HEK293 (cell line): Measurements from ENCODE around the gene ZFPM1.

ENCODE experiments used
- GLI2 ChIP-seq: fragments of 450-650 bp; formaldehyde crosslinking; IDR thresholded peaks from 2 replicates; pipeline ENCODE4; 2017; ENCODE audit warnings: missing biosample characterization, missing genetic modification characterization, low read depth, borderline replicate concordance
- GLIS1 ChIP-seq: fragments of 450-650 bp; formaldehyde crosslinking; IDR thresholded peaks from 2 replicates; pipeline ENCODE4 v1.5.1; 2016; ENCODE audit warnings: missing biosample characterization, missing genetic modification characterization
- KLF7 ChIP-seq: fragments of 450-650 bp; formaldehyde crosslinking; IDR thresholded peaks from 2 replicates; pipeline ENCODE4 v1.5.1; 2016; ENCODE audit warnings: missing biosample characterization, missing genetic modification characterization, borderline replicate concordance
- KLF8 ChIP-seq: fragments of 450-650 bp; formaldehyde crosslinking; IDR thresholded peaks from 2 replicates; pipeline ENCODE4 v1.5.1; 2016; ENCODE audit warnings: missing biosample characterization, missing genetic modification characterization
- MYNN ChIP-seq: fragments of 450-650 bp; formaldehyde crosslinking; IDR thresholded peaks from 2 replicates; pipeline ENCODE4 v1.5.1; 2016; ENCODE audit warnings: missing biosample characterization, missing genetic modification characterization, borderline replicate concordance
- PRDM10 ChIP-seq: fragments of 450-650 bp; formaldehyde crosslinking; IDR thresholded peaks from 2 replicates; pipeline ENCODE4 v1.5.1; 2016; ENCODE audit warnings: missing biosample characterization, missing genetic modification characterization
- SCRT2 ChIP-seq: fragments of 450-650 bp; formaldehyde crosslinking; IDR thresholded peaks from 2 replicates; pipeline ENCODE4 v1.5.1; 2016; ENCODE audit warnings: missing biosample characterization, missing genetic modification characterization
- SETDB1 ChIP-seq: IDR thresholded peaks from one replicate; pipeline ENCODE4 v1.6.1; 2017; ENCODE audit warnings: mild to moderate bottlenecking, low read length, moderate library complexity, mixed read lengths; ENCODE audit not compliant: insufficient read length
- TRIM28 ChIP-seq: IDR thresholded peaks from 2 replicates; pipeline ENCODE4 v1.6.1; 2011; ENCODE audit warnings: low read length, control low read depth, borderline replicate concordance
- YY2 ChIP-seq: fragments of 450-650 bp; formaldehyde crosslinking; IDR thresholded peaks from 2 replicates; pipeline ENCODE4 v1.5.1; 2016; ENCODE audit warnings: missing biosample characterization, missing genetic modification characterization
- ZBTB44 ChIP-seq: fragments of 450-650 bp; IDR thresholded peaks from 2 replicates; pipeline ENCODE4 v1.5.1; 2018; ENCODE audit warnings: missing biosample characterization, mild to moderate bottlenecking, missing genetic modification characterization
- ZNF112 ChIP-seq: fragments of 450-650 bp; formaldehyde crosslinking; IDR thresholded peaks from 2 replicates; pipeline ENCODE4 v1.5.0; 2017; ENCODE audit warnings: missing biosample characterization, missing genetic modification characterization
- ZNF114 ChIP-seq: fragments of 450-650 bp; formaldehyde crosslinking; IDR thresholded peaks from 2 replicates; pipeline ENCODE4 v1.5.0; 2017; ENCODE audit warnings: missing biosample characterization, missing genetic modification characterization
- ZNF133 ChIP-seq: fragments of 450-650 bp; formaldehyde crosslinking; IDR thresholded peaks from 2 replicates; pipeline ENCODE4 v1.5.1; 2016; ENCODE audit warnings: missing biosample characterization, missing genetic modification characterization
- ZNF155 ChIP-seq: fragments of 450-650 bp; formaldehyde crosslinking; IDR thresholded peaks from 2 replicates; pipeline ENCODE4 v1.5.1; 2016; ENCODE audit warnings: missing biosample characterization, missing genetic modification characterization
- ZNF169 ChIP-seq: fragments of 450-650 bp; formaldehyde crosslinking; IDR thresholded peaks from 2 replicates; pipeline ENCODE4 v1.5.1; 2016; ENCODE audit warnings: missing biosample characterization, missing genetic modification characterization
- ZNF202 ChIP-seq: fragments of 450-650 bp; formaldehyde crosslinking; IDR thresholded peaks from 2 replicates; pipeline ENCODE4 v1.5.1; 2016; ENCODE audit warnings: missing biosample characterization, missing genetic modification characterization, borderline replicate concordance
- ZNF221 ChIP-seq: fragments of 450-650 bp; formaldehyde crosslinking; IDR thresholded peaks from 2 replicates; pipeline ENCODE4 v1.5.1; 2017; ENCODE audit warnings: missing biosample characterization, missing genetic modification characterization, borderline replicate concordance
- ZNF24 ChIP-seq: fragments of 450-650 bp; formaldehyde crosslinking; IDR thresholded peaks from 2 replicates; pipeline ENCODE4 v1.5.1; 2016; ENCODE audit warnings: missing biosample characterization, missing genetic modification characterization
- ZNF248 ChIP-seq: fragments of 450-650 bp; formaldehyde crosslinking; IDR thresholded peaks from 2 replicates; pipeline ENCODE4 v1.5.1; 2017; ENCODE audit warnings: missing biosample characterization, missing genetic modification characterization
- ZNF324 ChIP-seq: fragments of 450-650 bp; formaldehyde crosslinking; IDR thresholded peaks from 2 replicates; pipeline ENCODE4 v1.5.1; 2016; ENCODE audit warnings: missing biosample characterization, missing genetic modification characterization
- ZNF335 ChIP-seq: fragments of 450-650 bp; formaldehyde crosslinking; conservative IDR thresholded peaks from 2 replicates; pipeline ENCODE4 v1.5.1; 2016; ENCODE audit warnings: missing biosample characterization, missing genetic modification characterization
- ZNF404 ChIP-seq: fragments of 450-650 bp; formaldehyde crosslinking; IDR thresholded peaks from 2 replicates; pipeline ENCODE4 v1.5.1; 2017; ENCODE audit warnings: missing biosample characterization, missing genetic modification characterization
- ZNF510 ChIP-seq: fragments of 450-650 bp; formaldehyde crosslinking; IDR thresholded peaks from 2 replicates; pipeline ENCODE4 v1.5.1; 2018; ENCODE audit warnings: mild to moderate bottlenecking, missing genetic modification characterization, missing biosample characterization; ENCODE audit not compliant: insufficient replicate concordance
- ZNF529 ChIP-seq: fragments of 450-650 bp; formaldehyde crosslinking; IDR thresholded peaks from 2 replicates; pipeline ENCODE4 v1.5.1; 2017; ENCODE audit warnings: missing genetic modification characterization, missing biosample characterization; ENCODE audit not compliant: insufficient replicate concordance
- ZNF548 ChIP-seq: fragments of 450-650 bp; formaldehyde crosslinking; IDR thresholded peaks from 2 replicates; pipeline ENCODE4 v1.5.1; 2016; ENCODE audit warnings: missing biosample characterization, missing genetic modification characterization
- ZNF561 ChIP-seq: fragments of 450-650 bp; IDR thresholded peaks from 2 replicates; pipeline ENCODE4 v1.5.1; 2018; ENCODE audit warnings: missing biosample characterization, missing genetic modification characterization, borderline replicate concordance
- ZNF626 ChIP-seq: fragments of 450-650 bp; sonication (Bioruptor Pico); formaldehyde crosslinking; IDR thresholded peaks from 2 replicates; pipeline ENCODE4 v1.5.1; 2018; ENCODE audit warnings: missing biosample characterization, missing genetic modification characterization, inconsistent platforms
- ZNF629 ChIP-seq: fragments of 450-650 bp; formaldehyde crosslinking; IDR thresholded peaks from 2 replicates; pipeline ENCODE4 v1.5.1; 2017; ENCODE audit warnings: missing biosample characterization, missing genetic modification characterization
- ZNF76 ChIP-seq: fragments of 450-650 bp; formaldehyde crosslinking; IDR thresholded peaks from 2 replicates; pipeline ENCODE4; 2016; ENCODE audit warnings: low read depth, missing biosample characterization, missing genetic modification characterization, borderline replicate concordance
- ZNF768 ChIP-seq: fragments of 450-650 bp; formaldehyde crosslinking; IDR thresholded peaks from 2 replicates; pipeline ENCODE4 v1.5.1; 2018; ENCODE audit warnings: missing biosample characterization, mild to moderate bottlenecking, missing genetic modification characterization
- ZNF776 ChIP-seq: fragments of 450-650 bp; formaldehyde crosslinking; IDR thresholded peaks from 2 replicates; pipeline ENCODE4 v1.5.0; 2017; ENCODE audit warnings: missing biosample characterization, missing genetic modification characterization, borderline replicate concordance
- TF ChIP-seq, protein P1 (sequence below): fragments of 450-650 bp; formaldehyde crosslinking; IDR thresholded peaks from 2 replicates; pipeline ENCODE4 v1.5.1; 2016; ENCODE audit warnings: missing biosample characterization, missing genetic modification characterization, low read depth
- TF ChIP-seq, protein P2 (sequence below): fragments of 450-650 bp; formaldehyde crosslinking; IDR thresholded peaks from 2 replicates; pipeline ENCODE4 v1.5.1; 2016; ENCODE audit warnings: missing biosample characterization, missing genetic modification characterization

Gene ZFPM1

DNA sequence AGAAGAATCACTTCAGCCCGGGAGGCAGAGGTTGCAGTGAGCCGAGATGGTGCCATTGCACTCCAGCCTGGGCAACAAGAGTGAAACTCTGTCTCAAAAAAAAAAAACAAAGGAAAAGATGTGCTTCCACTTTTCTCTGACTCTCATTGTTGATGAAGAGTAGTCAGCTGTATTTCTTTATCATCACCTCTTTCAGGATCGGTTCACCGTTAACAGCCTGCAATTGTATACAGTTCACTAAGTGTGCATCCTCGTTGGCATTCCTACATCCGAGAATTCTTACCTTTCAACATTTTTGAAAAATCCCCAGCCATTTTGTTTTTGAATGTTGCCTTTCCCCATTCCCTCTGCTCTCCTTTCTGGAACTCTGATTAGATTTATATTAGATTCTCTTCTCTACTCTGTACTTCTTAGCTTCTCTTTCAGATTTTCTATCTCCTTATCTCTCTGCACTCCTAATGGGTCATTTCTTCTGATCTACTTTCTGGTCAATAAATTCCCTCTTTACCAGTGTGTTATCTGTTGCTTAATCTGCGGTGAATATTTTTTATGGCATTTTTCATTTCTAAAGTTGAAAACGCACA is 90.2 kb downstream of the ZFPM1 start (continued):
- TF ChIP-seq, protein P1, sequence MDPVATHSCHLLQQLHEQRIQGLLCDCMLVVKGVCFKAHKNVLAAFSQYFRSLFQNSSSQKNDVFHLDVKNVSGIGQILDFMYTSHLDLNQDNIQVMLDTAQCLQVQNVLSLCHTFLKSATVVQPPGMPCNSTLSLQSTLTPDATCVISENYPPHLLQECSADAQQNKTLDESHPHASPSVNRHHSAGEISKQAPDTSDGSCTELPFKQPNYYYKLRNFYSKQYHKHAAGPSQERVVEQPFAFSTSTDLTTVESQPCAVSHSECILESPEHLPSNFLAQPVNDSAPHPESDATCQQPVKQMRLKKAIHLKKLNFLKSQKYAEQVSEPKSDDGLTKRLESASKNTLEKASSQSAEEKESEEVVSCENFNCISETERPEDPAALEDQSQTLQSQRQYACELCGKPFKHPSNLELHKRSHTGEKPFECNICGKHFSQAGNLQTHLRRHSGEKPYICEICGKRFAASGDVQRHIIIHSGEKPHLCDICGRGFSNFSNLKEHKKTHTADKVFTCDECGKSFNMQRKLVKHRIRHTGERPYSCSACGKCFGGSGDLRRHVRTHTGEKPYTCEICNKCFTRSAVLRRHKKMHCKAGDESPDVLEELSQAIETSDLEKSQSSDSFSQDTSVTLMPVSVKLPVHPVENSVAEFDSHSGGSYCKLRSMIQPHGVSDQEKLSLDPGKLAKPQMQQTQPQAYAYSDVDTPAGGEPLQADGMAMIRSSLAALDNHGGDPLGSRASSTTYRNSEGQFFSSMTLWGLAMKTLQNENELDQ = no peak
- no peak for TF ChIP-seq GLI2 (tag by site-specific recombination)
- TF ChIP-seq ZNF548 (tag by site-specific recombination) = no peak
- TF ChIP-seq ZNF561 (tag by site-specific recombination) = no peak
- no peak for TF ChIP-seq ZNF155 (tag by site-specific recombination)
- TF ChIP-seq ZNF529 (tag by site-specific recombination) = no peak
- TF ChIP-seq ZNF76 (tag by site-specific recombination) = no peak
- no peak for TF ChIP-seq ZBTB44 (tag by site-specific recombination)
- TF ChIP-seq KLF8 (tag by site-specific recombination) = no peak
- TF ChIP-seq ZNF248 (tag by site-specific recombination) = no peak
- TF ChIP-seq ZNF114 = no peak
- no peak for TF ChIP-seq SCRT2 (tag by site-specific recombination)
- no peak for TF ChIP-seq ZNF776 (tag by site-specific recombination)
- TF ChIP-seq ZNF169 (tag by site-specific recombination) = no peak
- TF ChIP-seq, protein P2, sequence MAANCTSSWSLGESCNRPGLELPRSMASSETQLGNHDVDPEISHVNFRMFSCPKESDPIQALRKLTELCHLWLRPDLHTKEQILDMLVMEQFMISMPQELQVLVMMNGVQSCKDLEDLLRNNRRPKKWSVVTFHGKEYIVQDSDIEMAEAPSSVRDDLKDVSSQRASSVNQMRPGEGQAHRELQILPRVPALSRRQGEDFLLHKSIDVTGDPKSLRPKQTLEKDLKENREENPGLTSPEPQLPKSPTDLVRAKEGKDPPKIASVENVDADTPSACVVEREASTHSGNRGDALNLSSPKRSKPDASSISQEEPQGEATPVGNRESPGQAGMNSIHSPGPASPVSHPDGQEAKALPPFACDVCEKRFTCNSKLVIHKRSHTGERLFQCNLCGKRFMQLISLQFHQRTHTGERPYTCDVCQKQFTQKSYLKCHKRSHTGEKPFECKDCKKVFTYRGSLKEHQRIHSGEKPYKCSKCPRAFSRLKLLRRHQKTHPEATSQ (tag by site-specific recombination) = no peak
- no peak for TF ChIP-seq YY2 (tag by site-specific recombination)
- TF ChIP-seq ZNF133 (tag by site-specific recombination) = no peak
- no peak for TF ChIP-seq ZNF324 (tag by site-specific recombination)
- no peak for TF ChIP-seq PRDM10 (tag by site-specific recombination)
- no peak for TF ChIP-seq ZNF202
- TF ChIP-seq ZNF626 (tag by site-specific recombination) = peak; percentile 87; the same call in 1 of the 2 replicates
- TF ChIP-seq GLIS1 (tag by site-specific recombination) = no peak
- TF ChIP-seq ZNF768 (tag by site-specific recombination) = no peak
- no peak for TF ChIP-seq ZNF335 (tag by site-specific recombination)
- TF ChIP-seq ZNF629 (tag by site-specific recombination) = no peak
- no peak for TF ChIP-seq ZNF112 (tag by site-specific recombination)
- TF ChIP-seq ZNF221 (tag by site-specific recombination) = no peak; the same call in 1 of the 2 replicates
- peak; percentile 56 for TF ChIP-seq ZNF510 (tag by site-specific recombination)
- peak; percentile 69; the same call in 1 of the 2 replicates for TF ChIP-seq TRIM28
- TF ChIP-seq MYNN = no peak
- TF ChIP-seq ZNF404 = no peak
- TF ChIP-seq ZNF24 (tag by site-specific recombination) = no peak
- no peak for TF ChIP-seq KLF7
- peak; percentile 89 for TF ChIP-seq SETDB1
